GM23338 (cell line): ENCODE data around the gene CCBE1.

ENCODE experiments used
- CTCF ChIP-seq, 2 experiments: fragments of 200-600 bp in 1 of 2; sonication (generic) in 1 of 2; conservative IDR thresholded peaks; 2 replicates each; pipeline versions ENCODE4 v1.5.1 to v1.6.1; 2016 to 2017; ENCODE audit warnings: antibody characterized with exemption in 2 of 2, low read depth in 2 of 2, mild to moderate bottlenecking in 2 of 2, moderate library complexity in 1 of 2
- REST ChIP-seq: IDR thresholded peaks from one replicate; pipeline ENCODE4 v1.6.1; 2018; ENCODE audit warnings: antibody characterized with exemption; ENCODE audit not compliant: unreplicated experiment

GRCh38 chr18:59385191-59385590 lies 312.0 kb downstream of the CCBE1 start:
- no peak for TF ChIP-seq CTCF (conservative IDR thresholded peaks at IDR 0.05; ENCODE audit: low read depth in 2 of 2)
- TF ChIP-seq REST: no peak
